HG02852 (cell line): Measurements from ENCODE around the gene KDM2A.
"Not testable (repeated sequence)": the region's sequence is repeated elsewhere in the genome, so short reads cannot be mapped to it uniquely, and the experiment has no call there.

Experiments used
- ATAC-seq: cut with Tn5 transposase; IDR thresholded peaks from one replicate; pipeline ENCODE4 v1.9.1; 2021; ENCODE audit warnings: mild to moderate bottlenecking, moderate library complexity; ENCODE audit not compliant: unreplicated experiment

Gene KDM2A

GRCh38 chr11:67165623-67166022 is 46.6 kb downstream of the KDM2A start:
- ATAC-seq = no peak

DNA sequence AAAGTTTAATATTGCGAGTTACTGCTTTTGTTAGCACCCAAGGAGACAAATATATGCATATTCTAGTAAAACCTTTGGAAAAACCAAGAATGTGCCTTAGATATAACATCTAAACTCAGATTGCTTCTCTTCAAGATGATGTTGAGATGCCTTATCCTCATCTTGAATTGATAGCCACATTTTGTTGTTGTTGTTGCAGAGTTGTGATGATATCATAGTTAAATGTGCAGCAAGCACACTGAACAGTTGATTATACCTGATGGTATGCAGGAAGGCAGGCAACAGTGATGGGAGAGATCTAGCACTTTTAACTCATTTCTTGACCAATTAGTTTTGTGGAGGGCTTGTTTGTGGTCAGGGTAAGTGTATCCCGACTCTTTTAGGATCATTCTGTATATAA is 48.0 kb downstream of the KDM2A start:
- no peak for ATAC-seq

- ATAC-seq = no peak
These were observed 48.7 kb downstream of the KDM2A start for GRCh38 chr11:67167719-67168118.

DNA sequence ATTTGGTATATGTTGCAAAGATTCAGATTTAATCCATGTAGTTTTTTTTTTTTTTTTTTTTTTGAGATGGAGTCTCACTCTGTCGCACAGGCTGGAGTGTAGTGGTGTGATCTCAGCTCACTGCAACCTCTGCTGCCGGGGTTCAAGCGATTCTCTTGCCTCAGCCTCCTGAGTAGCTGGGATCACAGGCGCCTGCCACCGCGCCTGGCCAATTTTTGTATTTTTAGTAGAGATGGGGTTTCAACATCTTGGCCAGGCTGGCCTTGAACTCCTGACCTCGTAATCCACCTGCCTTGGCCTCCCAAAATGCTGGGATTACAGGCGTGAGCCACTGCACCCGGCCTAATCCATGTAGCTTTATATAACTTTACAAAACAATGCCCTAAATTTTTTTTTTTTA is 49.8 kb downstream of the KDM2A start:
- ATAC-seq = not testable (repeated sequence)

DNA sequence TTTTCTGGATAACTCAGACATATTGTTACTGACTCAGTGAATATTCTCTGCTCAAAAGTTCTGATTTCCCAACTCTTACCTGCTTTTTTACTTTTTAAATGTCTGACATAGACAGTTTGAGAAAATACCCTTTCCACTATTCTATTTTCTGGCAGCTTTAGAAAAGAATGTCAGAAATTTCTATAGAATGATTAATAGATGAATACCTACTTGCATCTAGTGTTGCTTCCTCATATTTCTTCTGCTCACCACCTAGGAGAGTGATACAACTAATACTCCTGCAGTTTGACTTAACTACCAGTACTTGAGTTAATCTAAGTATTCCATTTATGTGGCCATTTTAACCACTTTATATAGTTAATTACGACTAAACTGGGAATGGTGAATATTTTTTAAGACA is 55.2 kb downstream of the KDM2A start:
- ATAC-seq = no peak

- ATAC-seq = no peak
These were observed 58.6 kb downstream of the KDM2A start for GRCh38 chr11:67177399-67178281.

DNA sequence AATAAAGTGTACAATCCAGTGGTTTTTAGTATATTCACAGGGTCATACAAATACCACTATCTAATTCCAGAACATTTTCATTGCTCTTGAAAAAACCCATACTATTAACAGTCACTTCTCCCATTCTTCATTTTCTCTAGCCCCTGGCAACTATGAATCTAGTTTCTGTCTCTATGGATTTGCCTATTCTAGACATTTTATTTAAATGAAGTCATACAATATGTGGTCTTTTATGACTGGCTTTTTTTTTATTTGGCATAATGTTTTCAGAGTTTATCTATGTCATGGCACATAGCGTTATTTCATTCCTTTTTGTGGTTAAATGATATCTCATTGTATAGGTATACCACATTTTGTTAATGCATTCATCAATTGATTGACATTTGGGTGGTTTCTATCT is 59.4 kb downstream of the KDM2A start:
- no peak for ATAC-seq

- no peak for ATAC-seq
These were observed 59.8 kb downstream of the KDM2A start for GRCh38 chr11:67178878-67179277.

GRCh38 chr11:67179892-67180490 is 60.9 kb downstream of the KDM2A start:
- no peak for ATAC-seq

DNA sequence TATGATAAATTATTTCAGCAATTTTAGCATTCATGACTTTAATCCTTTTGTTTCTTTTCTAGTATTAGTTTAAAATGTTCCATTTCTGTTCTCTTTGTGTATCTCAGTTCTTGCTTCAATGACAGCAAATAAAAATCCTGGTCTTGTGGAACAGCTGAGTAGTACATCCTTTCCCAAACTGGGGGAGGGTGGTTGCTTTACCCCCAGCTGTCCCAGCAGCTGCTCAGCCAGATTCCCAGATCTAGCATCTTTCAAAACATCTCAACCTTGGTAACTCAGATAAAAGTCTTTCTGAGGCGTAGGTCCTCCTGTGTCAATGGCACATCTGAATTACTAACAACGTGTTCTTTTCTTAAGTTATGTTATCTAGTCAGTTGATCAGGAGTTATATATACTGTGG is 75.0 kb downstream of the KDM2A start:
- ATAC-seq = no peak

- no peak for ATAC-seq
These were observed 77.0 kb downstream of the KDM2A start for GRCh38 chr11:67195971-67196456.

GRCh38 chr11:67197606-67198005 is 78.5 kb downstream of the KDM2A start:
- ATAC-seq = no peak

DNA sequence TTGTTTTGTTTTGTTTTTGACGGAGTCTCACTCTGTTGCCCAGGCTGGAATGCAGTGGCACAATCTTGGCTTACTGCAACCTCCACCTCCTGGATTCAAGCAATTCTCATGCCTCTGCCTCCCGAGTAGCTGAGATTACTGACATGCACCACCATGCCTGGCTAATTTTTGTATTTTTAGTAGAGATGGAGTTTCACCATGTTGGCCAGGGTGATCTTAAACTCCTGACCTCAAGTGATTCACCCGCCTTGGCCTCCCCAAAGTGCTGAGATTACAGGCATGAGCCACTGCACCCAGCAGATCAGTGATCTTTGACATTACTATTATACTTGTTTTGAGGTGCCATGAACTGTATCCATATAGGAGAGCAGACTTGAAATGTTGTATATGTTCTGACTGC is 79.7 kb downstream of the KDM2A start:
- not testable (repeated sequence) for ATAC-seq

GRCh38 chr11:67199751-67200150 is 80.7 kb downstream of the KDM2A start:
- ATAC-seq = no peak

DNA sequence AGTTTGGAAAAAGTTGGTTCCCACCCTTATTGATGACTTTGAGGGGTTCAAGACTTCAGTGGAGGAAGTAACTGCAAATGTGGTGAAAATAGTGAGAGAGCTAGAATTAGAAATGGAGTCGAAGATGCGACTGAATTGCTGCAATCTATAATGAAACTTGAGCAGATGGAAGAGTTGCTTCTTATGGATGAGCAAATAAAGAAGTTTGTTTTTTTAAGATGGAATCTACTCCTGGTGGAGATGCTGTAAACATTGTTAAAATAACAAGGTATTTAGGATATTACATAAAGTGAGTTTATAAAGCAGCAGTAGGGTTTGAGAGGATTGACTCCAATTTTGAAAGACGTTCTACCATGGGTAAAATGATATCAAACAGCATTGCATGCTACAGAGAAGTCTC is 83.0 kb downstream of the KDM2A start:
- no peak for ATAC-seq

DNA sequence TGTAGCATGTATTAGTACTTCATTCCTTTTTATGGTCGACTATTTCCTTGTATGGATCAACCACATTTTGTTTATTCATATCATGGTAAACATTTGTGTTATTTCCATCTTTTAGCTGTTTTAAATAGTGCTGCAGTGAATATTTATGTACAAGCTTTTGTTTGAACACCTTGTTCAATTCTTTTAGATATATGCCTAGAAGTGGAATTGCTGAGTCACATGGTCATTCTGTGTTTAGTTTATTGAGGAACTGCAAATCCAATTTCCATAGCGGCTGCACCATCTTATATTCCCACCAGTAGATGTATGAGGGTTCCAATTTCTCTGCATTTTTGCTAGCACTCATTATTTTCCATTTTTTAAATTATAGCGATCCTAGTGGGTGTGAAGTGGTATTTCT is 85.8 kb downstream of the KDM2A start:
- no peak for ATAC-seq

GRCh38 chr11:67209222-67209621 is 90.2 kb downstream of the KDM2A start:
- ATAC-seq = not testable (repeated sequence)

- no peak for ATAC-seq
These were observed 92.8 kb downstream of the KDM2A start for GRCh38 chr11:67211656-67212436.

DNA sequence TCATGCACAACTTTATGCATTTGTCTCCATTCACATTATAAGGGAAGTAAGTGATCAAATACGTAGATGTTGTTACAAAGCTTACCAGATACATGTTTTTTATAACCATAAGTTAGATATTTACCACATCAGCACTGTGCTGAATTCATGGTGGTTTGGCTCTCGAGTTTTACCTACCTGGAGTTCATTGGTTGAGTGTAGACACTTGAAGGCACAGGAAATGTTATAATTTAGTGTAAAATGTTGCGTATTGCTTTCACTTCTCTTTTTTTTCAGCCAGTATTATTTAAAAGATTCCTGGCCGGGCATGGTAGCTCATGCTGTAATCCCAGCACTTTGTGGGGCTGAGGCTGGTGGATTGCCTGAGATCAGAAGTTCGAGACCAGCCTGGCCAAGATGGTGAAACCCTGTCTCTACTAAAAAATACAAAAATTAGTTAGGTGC is 94.1 kb downstream of the KDM2A start:
- no peak for ATAC-seq

DNA sequence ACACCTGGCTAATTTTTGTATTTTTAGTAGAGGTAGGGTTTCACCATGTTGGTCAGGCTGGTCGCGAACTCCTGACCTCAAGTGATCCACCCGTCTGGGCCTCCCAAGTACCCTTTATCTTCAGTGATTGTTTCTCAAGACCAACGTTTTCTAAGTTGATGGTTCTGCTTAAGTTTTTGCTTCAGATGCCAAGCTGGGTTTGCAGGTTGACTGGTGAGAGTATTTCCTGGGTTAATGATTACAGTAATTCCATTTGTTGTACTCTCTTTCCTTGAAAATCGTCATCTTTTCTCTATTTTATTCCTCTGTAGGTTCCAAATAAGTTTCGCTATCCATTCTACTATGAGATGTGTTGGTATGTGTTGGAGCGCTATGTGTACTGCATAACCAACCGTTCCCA is 108.7 kb downstream of the KDM2A start:
- no peak for ATAC-seq

GRCh38 chr11:67230406-67230805 is 111.3 kb downstream of the KDM2A start:
- ATAC-seq = no peak
